SKM-1 (cell line): Measurements from ENCODE around the gene COL4A2.
A peak's percentile ranks its signal among the peaks of the same experiment; 100 is the strongest.
"Not testable (repeated sequence)": the region's sequence is repeated elsewhere in the genome, so short reads cannot be mapped to it uniquely, and the experiment has no call there.

Source experiments
- DNase-seq: peaks from one replicate; lab custom pipeline; 2025; ENCODE audit not compliant: unreplicated experiment; lab: John Stamatoyannopoulos, UW

COL4A2 gene

GRCh38 chr13:110524541-110525257 is 217.6 kb downstream of the COL4A2 start:
- no peak for DNase-seq

GRCh38 chr13:110525328-110526319 is 218.5 kb downstream of the COL4A2 start:
- DNase-seq = no peak

GRCh38 chr13:110528371-110528770 is 221.3 kb downstream of the COL4A2 start:
- DNase-seq = peak; percentile 18

GRCh38 chr13:110528911-110529310 is 221.8 kb downstream of the COL4A2 start:
- DNase-seq = no peak

GRCh38 chr13:110529522-110530311 is 222.6 kb downstream of the COL4A2 start:
- no peak for DNase-seq

GRCh38 chr13:110531100-110531499 is 224.0 kb downstream of the COL4A2 start:
- no peak for DNase-seq

GRCh38 chr13:110531671-110532083 is 224.6 kb downstream of the COL4A2 start:
- DNase-seq = peak; percentile 6

GRCh38 chr13:110532258-110532657 is 225.2 kb downstream of the COL4A2 start:
- DNase-seq = not testable (repeated sequence)

- no peak for DNase-seq
Observed at GRCh38 chr13:110533771-110534670, 226.9 kb downstream of the COL4A2 start.

GRCh38 chr13:110535526-110535925 is 228.4 kb downstream of the COL4A2 start:
- DNase-seq = no peak

- peak; percentile 98 for DNase-seq
Observed at GRCh38 chr13:110536006-110536693, 229.1 kb downstream of the COL4A2 start.

GRCh38 chr13:110538632-110539031 is 231.5 kb downstream of the COL4A2 start:
- DNase-seq = no peak

GRCh38 chr13:110539894-110540293 is 232.8 kb downstream of the COL4A2 start:
- DNase-seq = no peak

GRCh38 chr13:110540871-110541525 is 233.9 kb downstream of the COL4A2 start:
- no peak for DNase-seq

GRCh38 chr13:110541526-110541920 is 234.4 kb downstream of the COL4A2 start:
- no peak for DNase-seq

- DNase-seq = no peak
Observed at GRCh38 chr13:110542169-110542796, 235.2 kb downstream of the COL4A2 start.

- DNase-seq = no peak
Observed at GRCh38 chr13:110546378-110546777, 239.3 kb downstream of the COL4A2 start.

- DNase-seq = no peak
Observed at GRCh38 chr13:110546926-110547325, 239.8 kb downstream of the COL4A2 start.
